Ascending aorta (tissue), 2 donors: ENCODE data around the gene LRP1-AS. TPM values are rescaled to one million over a fixed set of nuclear protein-coding genes. Genes with fewer than 3 reads are reported as not detected.
A peak's percentile ranks its signal among the peaks of the same experiment; 100 is the strongest.

Experiments used
- DNase-seq, 2 donors: peaks; one replicate each; pipeline ENCODE4 v3.0.0-alpha.2; 2019; ENCODE audit warnings: low spot score in 2 of 2
- H3K27ac ChIP-seq, 2 donors: fragments of 200-600 bp; sonication (generic); one replicate each; pipeline ENCODE4 v1.5.1; 2016 to 2017; ENCODE audit warnings: mild to moderate bottlenecking in 1 of 2
- H3K27me3 ChIP-seq: fragments of 200-600 bp; sonication (generic); one replicate; pipeline ENCODE4 v1.5.1; 2017
- H3K36me3 ChIP-seq, 2 donors: fragments of 200-600 bp; sonication (generic); one replicate each; pipeline ENCODE4 v1.5.1; 2016
- H3K4me1 ChIP-seq, 2 donors: fragments of 200-600 bp; sonication (generic); one replicate each; pipeline ENCODE4 v1.5.1; 2016 to 2017; ENCODE audit warnings: mild to moderate bottlenecking in 1 of 2
- H3K4me3 ChIP-seq, 2 donors: fragments of 200-600 bp; sonication (generic); one replicate each; pipeline ENCODE4 v1.5.1; 2016 to 2017; ENCODE audit warnings: mild to moderate bottlenecking in 1 of 2
- H3K9me3 ChIP-seq, 2 donors: fragments of 200-600 bp; sonication (generic); one replicate each; pipeline ENCODE4 v1.5.1; 2016
- CTCF ChIP-seq, 3 experiments: fragments of 200-600 bp in 2 of 3; fragments of 450-650 bp in 1 of 3; sonication (generic) in 2 of 3; IDR thresholded peaks; one replicate each; pipeline ENCODE4 v1.5.1; 2016 to 2019; ENCODE audit warnings: antibody characterized with exemption in 3 of 3, mild to moderate bottlenecking in 1 of 3, moderate library complexity in 1 of 3
- intact Hi-C: fragments of 100-400 bp; cut with DNase I; formaldehyde crosslinking; loops from one replicate; pipeline ENCODE4 v1.15.1; 2023
- total RNA-seq: library from RNA; depleted of rRNA; stranded (reverse); fragments of >200 nt; gene quantifications from one replicate; pipeline ENCODE4 v1.1.0, GENCODE V29; 2016

The LRP1-AS gene
- total RNA-seq, 1 donor from 2014 or later: not detected

- Histone ChIP-seq H3K36me3 (peaks cover 76 to 88% of the 10 kb centered on the region in 2 donors), H3K9me3 (no peaks in the 10 kb centered on the region), H3K4me3 (no peak overlapping the region), H3K4me1 (no peaks in the 10 kb centered on the region), H3K27me3 (no peaks in the 10 kb centered on the region), H3K27ac (no peak overlapping the region)
- intact Hi-C loops: no loop called here
- no peak for DNase-seq
- TF ChIP-seq CTCF (IDR thresholded peaks at IDR 0.05): no peak
Observed at GRCh38 chr12:57178213-57178612, 30.8 kb upstream of the LRP1-AS start.

GRCh38 chr12:57177354-57177753 lies 29.9 kb upstream of the LRP1-AS start:
- Histone ChIP-seq H3K9me3 (no peaks in the 10 kb centered on the region), H3K4me1 (no peaks in the 10 kb centered on the region), H3K27me3 (no peaks in the 10 kb centered on the region), H3K4me3 (no peak overlapping the region), H3K27ac (peak overlapping the region in 1 of 2 donors; percentile 9), H3K36me3 (peaks cover 82 to 94% of the 10 kb centered on the region in 2 donors)
- intact Hi-C loops: loop anchor here (2.0 kb wide), 2 partner anchors 25 to 107 kb away; no protein-coding TSS in a partner anchor
- TF ChIP-seq CTCF (IDR thresholded peaks at IDR 0.05): no peak
- DNase-seq: no peak

- no peak overlapping the region for H3K27ac ChIP-seq
- no peaks in the 10 kb centered on the region for H3K27me3 ChIP-seq
- no peaks in the 10 kb centered on the region for H3K9me3 ChIP-seq
- intact Hi-C loops: loop anchor here (2.0 kb wide), 2 partner anchors 24 to 106 kb away; no protein-coding TSS in a partner anchor
- H3K36me3 ChIP-seq: peaks cover 77 to 94% of the 10 kb centered on the region in 2 donors
- no peak overlapping the region for H3K4me3 ChIP-seq
- no peak for TF ChIP-seq CTCF (IDR thresholded peaks at IDR 0.05)
- no peak for DNase-seq
- no peaks in the 10 kb centered on the region for H3K4me1 ChIP-seq
Observed at GRCh38 chr12:57176846-57177245, 29.4 kb upstream of the LRP1-AS start.

- no peak for TF ChIP-seq CTCF (IDR thresholded peaks at IDR 0.05)
- intact Hi-C loops: loop anchor here (2.0 kb wide), 2 partner anchors 23 to 105 kb away; no protein-coding TSS in a partner anchor
Observed at GRCh38 chr12:57176139-57176477, 28.7 kb upstream of the LRP1-AS start.

GRCh38 chr12:57175428-57176138 lies 28.2 kb upstream of the LRP1-AS start:
- no peaks in the 10 kb centered on the region for H3K4me1 ChIP-seq
- no peaks in the 10 kb centered on the region for H3K27me3 ChIP-seq
- no peak overlapping the region for H3K4me3 ChIP-seq
- peak; percentile 79 to 91 (median 90) for TF ChIP-seq CTCF (IDR thresholded peaks at IDR 0.05)
- H3K27ac ChIP-seq: peak overlapping the region; percentile 53 to 57
- DNase-seq: peak; percentile 34 to 92
- intact Hi-C loops: loop anchor here (1.0 to 2.0 kb wide), 3 partner anchors 23 to 105 kb away; no protein-coding TSS in a partner anchor
- no peaks in the 10 kb centered on the region for H3K9me3 ChIP-seq
- peaks cover 69 to 93% of the 10 kb centered on the region in 2 donors for H3K36me3 ChIP-seq

More at GRCh38 chr12:57176139-57176477, 28.7 kb upstream of the LRP1-AS start:
- no peak overlapping the region for H3K4me3 ChIP-seq
- H3K4me1 ChIP-seq: no peaks in the 10 kb centered on the region
- H3K9me3 ChIP-seq: no peaks in the 10 kb centered on the region
- DNase-seq: no peak
- peak overlapping the region in 1 of 2 donors; percentile 53 for H3K27ac ChIP-seq
- no peaks in the 10 kb centered on the region for H3K27me3 ChIP-seq
- peaks cover 71 to 93% of the 10 kb centered on the region in 2 donors for H3K36me3 ChIP-seq
